Gastroesophageal sphincter (tissue), 4 donors: ENCODE data around the gene AKAP12. TPM values are rescaled to one million over a fixed set of nuclear protein-coding genes. Genes with fewer than 3 reads are reported as not detected.
A peak's percentile ranks its signal among the peaks of the same experiment; 100 is the strongest.

Experiments used
- ATAC-seq: fragments of 150-250 bp; one replicate; pipeline ENCODE4 v1.9.1; 2016; ENCODE audit warnings: mild to moderate bottlenecking, moderate library complexity
- H3K27ac ChIP-seq, 4 donors: fragments of 200-600 bp; sonication (generic) in 3 of 4; 1 replicate in 3 of 4; 2 replicates in 1 of 4; pipeline ENCODE4 v1.5.1; 2016 to 2019
- H3K27me3 ChIP-seq: fragments of 200-600 bp; sonication (generic); one replicate; pipeline ENCODE4 v1.5.1; 2019
- H3K36me3 ChIP-seq, 2 donors: fragments of 200-600 bp; sonication (generic); one replicate each; pipeline ENCODE4 v1.5.1; 2019; ENCODE audit warnings: control low read depth in 1 of 2
- H3K4me1 ChIP-seq, 3 donors: fragments of 200-600 bp; sonication (generic); 1 replicate in 2 of 3; 2 replicates in 1 of 3; pipeline ENCODE4 v1.5.1; 2016 to 2019; ENCODE audit warnings: control low read depth in 2 of 3
- H3K4me3 ChIP-seq, 2 donors: fragments of 200-600 bp; sonication (generic); one replicate each; pipeline ENCODE4 v1.5.1; 2019; ENCODE audit warnings: mild to moderate bottlenecking in 1 of 2, moderate library complexity in 1 of 2
- H3K9me3 ChIP-seq, 3 donors: fragments of 200-600 bp; sonication (generic); one replicate each; pipeline ENCODE4 v1.5.1; 2017 to 2019; ENCODE audit warnings: control low read depth in 2 of 3
- EP300 ChIP-seq: sonication (generic); formaldehyde crosslinking; IDR thresholded peaks from one replicate; pipeline ENCODE4 v1.6.1; 2017; ENCODE audit warnings: antibody characterized with exemption, mild to moderate bottlenecking
- POLR2A ChIP-seq, 2 donors: fragments of 450-650 bp; IDR thresholded peaks; one replicate each; pipeline ENCODE4 v1.6.1; 2017; ENCODE audit warnings: antibody characterized with exemption in 2 of 2, mild to moderate bottlenecking in 2 of 2, moderate library complexity in 1 of 2
- POLR2AphosphoS5 ChIP-seq: sonication (generic); formaldehyde crosslinking; IDR thresholded peaks from one replicate; pipeline ENCODE4 v1.6.1; 2017; ENCODE audit warnings: antibody characterized with exemption
- WGBS, 2 donors: methylation state at CpG; one replicate each; pipeline ENCODE4 v1.1.5; 2018; ENCODE audit warnings: low coverage in 1 of 2; 5-methylcytosine and 5-hydroxymethylcytosine counted together
- total RNA-seq, 4 donors: library from RNA; depleted of rRNA; stranded (reverse); fragments of >200 nt; gene quantifications; one replicate each; pipeline ENCODE4 v1.1.0, GENCODE V29; 2016
- TF ChIP-seq, protein P1 (sequence below), 4 experiments: fragments of 200-600 bp in 2 of 4; fragments of 450-650 bp in 2 of 4; sonication (generic) in 1 of 4; IDR thresholded peaks; one replicate each; pipeline ENCODE4 v1.5.1; 2017 to 2019; ENCODE audit warnings: antibody characterized with exemption in 4 of 4, mild to moderate bottlenecking in 2 of 4, moderate library complexity in 2 of 4

AKAP12 gene
- total RNA-seq, 4 donors from 2014 or later = 150 to 245 (median 185) TPM

DNA sequence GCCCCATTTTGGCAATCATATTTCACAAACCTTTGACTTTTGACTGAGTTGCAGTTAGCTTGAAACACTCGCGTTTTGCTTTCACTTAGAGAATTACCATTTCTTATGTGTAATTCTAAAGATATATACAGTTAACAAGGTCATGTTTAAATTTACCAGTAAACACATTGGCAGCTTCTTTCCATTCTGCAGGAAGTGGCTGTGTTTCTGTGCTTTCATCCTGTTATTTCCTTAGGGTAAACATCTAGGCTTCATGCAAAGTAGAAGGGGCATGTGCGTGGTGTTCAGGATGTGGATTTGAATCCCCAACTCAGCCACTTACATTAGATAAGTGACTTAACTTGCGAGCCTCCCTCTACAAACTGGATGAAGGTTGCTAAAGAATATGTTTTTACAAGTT, 41.1 kb downstream of the AKAP12 start:
- H3K27ac ChIP-seq = no peak overlapping the region
- no peaks in the 10 kb centered on the region for H3K36me3 ChIP-seq
- 82 to 91% methylated on average over 4 of the region's 4 CpGs for WGBS, 2 donors
- no peaks in the 10 kb centered on the region for H3K9me3 ChIP-seq
- TF ChIP-seq, protein P1, sequence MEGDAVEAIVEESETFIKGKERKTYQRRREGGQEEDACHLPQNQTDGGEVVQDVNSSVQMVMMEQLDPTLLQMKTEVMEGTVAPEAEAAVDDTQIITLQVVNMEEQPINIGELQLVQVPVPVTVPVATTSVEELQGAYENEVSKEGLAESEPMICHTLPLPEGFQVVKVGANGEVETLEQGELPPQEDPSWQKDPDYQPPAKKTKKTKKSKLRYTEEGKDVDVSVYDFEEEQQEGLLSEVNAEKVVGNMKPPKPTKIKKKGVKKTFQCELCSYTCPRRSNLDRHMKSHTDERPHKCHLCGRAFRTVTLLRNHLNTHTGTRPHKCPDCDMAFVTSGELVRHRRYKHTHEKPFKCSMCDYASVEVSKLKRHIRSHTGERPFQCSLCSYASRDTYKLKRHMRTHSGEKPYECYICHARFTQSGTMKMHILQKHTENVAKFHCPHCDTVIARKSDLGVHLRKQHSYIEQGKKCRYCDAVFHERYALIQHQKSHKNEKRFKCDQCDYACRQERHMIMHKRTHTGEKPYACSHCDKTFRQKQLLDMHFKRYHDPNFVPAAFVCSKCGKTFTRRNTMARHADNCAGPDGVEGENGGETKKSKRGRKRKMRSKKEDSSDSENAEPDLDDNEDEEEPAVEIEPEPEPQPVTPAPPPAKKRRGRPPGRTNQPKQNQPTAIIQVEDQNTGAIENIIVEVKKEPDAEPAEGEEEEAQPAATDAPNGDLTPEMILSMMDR (IDR thresholded peaks at IDR 0.05) = no peak
- TF ChIP-seq POLR2AphosphoS5 (no peak), POLR2A (IDR thresholded peaks at IDR 0.05) (no peak), EP300 (no peak)
- H3K4me1 ChIP-seq = peaks cover 0 to 73% (median 14%) of the 10 kb centered on the region in 3 donors
- H3K27me3 ChIP-seq = no peaks in the 10 kb centered on the region
- ATAC-seq = no peak
- H3K4me3 ChIP-seq = no peak overlapping the region

DNA sequence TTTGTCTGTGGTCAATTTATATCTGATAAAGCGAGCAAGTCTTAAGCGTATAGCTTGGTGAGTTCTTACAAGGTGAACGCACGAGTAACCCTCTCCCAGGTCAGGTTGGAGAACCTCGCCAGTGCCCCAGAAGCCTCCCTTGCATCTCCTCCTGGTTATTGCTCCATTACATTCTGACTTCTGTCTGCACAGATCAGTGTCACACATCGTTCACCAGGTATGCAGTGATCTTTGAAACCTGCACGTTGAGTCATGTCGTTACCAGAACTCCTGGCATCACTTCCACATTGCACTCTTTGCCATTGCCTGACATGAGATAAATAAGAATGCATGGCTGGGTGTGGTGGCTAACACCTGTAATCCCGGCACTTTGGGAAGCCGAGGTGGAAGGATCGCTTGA, 44.2 kb downstream of the AKAP12 start:
- H3K9me3 ChIP-seq = no peaks in the 10 kb centered on the region
- H3K36me3 ChIP-seq = no peaks in the 10 kb centered on the region
- peak overlapping the region in 3 of 4 donors; percentile 65 to 72 (median 71) for H3K27ac ChIP-seq
- peaks cover 0 to 68% (median 13%) of the 10 kb centered on the region in 3 donors for H3K4me1 ChIP-seq
- H3K4me3 ChIP-seq = no peak overlapping the region
- 83 to 94% methylated on average over 2 to 8 of the region's 11 CpGs for WGBS, 2 donors
- H3K27me3 ChIP-seq = no peaks in the 10 kb centered on the region
- ATAC-seq = no peak
- TF ChIP-seq POLR2AphosphoS5 = peak; percentile 33
- TF ChIP-seq, protein P1 (IDR thresholded peaks at IDR 0.05) = no peak
- no peak for TF ChIP-seq EP300

DNA sequence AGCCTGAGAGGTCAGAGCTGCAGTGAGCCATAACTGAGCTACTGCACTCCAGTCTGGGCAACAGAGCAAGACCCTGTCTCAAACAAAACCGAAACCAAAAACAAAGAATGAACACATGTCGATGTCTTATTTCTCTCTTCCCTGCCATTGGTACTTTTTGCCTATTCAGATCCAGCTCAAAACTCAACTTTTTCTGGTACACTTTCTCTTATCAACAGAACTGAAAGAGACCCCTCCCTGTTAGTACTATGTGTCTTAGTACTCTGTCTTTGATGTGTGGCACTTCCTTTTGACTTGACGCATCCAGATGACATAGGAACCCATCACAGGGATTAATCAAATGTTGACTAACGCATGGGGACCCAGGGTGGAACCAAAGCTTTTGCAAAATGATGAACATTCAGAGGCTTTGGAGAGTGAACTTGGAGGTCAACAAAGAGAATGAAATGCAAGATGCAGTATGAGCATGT, 44.8 kb downstream of the AKAP12 start:
- Histone ChIP-seq H3K4me1 (peaks cover 0 to 68% (median 13%) of the 10 kb centered on the region in 3 donors), H3K9me3 (no peaks in the 10 kb centered on the region), H3K36me3 (no peaks in the 10 kb centered on the region), H3K27ac (peak overlapping the region; percentile 44 to 72 (median 68)), H3K27me3 (no peaks in the 10 kb centered on the region), H3K4me3 (no peak overlapping the region)
- WGBS, 2 donors = 51 to 73% methylated on average over 4 of the region's 4 CpGs
- TF ChIP-seq, protein P1 (IDR thresholded peaks at IDR 0.05) = no peak
- TF ChIP-seq POLR2AphosphoS5 (no peak), EP300 (no peak)
- ATAC-seq = no peak

DNA sequence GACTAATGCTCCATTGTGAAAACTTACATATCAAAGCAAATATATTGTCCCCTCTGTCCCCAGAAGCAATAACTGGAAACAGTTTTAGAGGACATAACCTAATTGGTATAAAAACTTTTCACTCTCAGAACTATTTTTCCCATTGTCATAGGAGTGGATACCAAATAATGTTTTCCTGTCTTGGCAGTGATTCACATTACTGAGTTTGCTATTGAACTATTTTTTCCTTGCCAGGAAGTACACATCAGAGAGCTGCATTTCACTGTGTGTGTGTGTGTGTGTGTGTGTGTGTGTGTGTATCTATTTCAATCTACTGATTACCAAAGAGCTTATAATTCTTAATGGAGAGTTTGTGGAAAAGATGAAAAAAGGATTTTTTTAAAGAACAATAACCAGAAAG, 45.4 kb downstream of the AKAP12 start:
- Histone ChIP-seq H3K4me3 (no peak overlapping the region), H3K4me1 (peaks cover 0 to 68% (median 13%) of the 10 kb centered on the region in 3 donors), H3K27ac (peak overlapping the region; percentile 44 to 72 (median 68)), H3K36me3 (no peaks in the 10 kb centered on the region), H3K9me3 (no peaks in the 10 kb centered on the region), H3K27me3 (no peaks in the 10 kb centered on the region)
- TF ChIP-seq, protein P1 (IDR thresholded peaks at IDR 0.05) = no peak
- TF ChIP-seq POLR2AphosphoS5 = peak; percentile 26
- peak; percentile 60 for ATAC-seq

DNA sequence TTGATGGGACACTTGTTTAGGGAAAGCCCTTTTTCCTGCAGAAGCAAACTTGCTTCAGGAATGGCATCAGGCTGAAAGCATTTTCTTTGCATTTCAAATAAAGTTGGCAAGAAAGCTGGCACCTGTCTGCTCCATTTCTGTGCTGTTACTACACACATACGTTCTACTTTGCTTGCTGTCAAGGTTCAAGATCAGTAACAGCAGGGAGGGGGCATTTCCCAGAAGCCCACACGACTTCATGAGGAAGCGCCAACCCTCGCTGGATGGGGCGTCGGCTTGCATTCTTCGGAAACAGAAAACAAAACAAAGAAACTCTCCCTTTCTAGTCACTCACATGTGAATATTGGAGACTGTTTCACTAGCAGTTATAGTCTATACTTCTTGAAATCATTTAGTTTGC, 46.4 kb downstream of the AKAP12 start:
- WGBS, 2 donors = 32 to 33% methylated on average over 7 of the region's 7 CpGs
- Histone ChIP-seq H3K27me3 (no peaks in the 10 kb centered on the region), H3K9me3 (no peaks in the 10 kb centered on the region), H3K4me3 (no peak overlapping the region), H3K4me1 (peaks cover 4 to 68% (median 17%) of the 10 kb centered on the region in 3 donors), H3K36me3 (no peaks in the 10 kb centered on the region), H3K27ac (peak overlapping the region; percentile 14 to 72 (median 54))
- TF ChIP-seq POLR2A (IDR thresholded peaks at IDR 0.05) (no peak), EP300 (no peak)
- TF ChIP-seq, protein P1 (IDR thresholded peaks at IDR 0.05) = no peak
- no peak for ATAC-seq
